GM12878 (cell line): ENCODE results near the gene CSTPP1. TPM values are rescaled to one million over a fixed set of nuclear protein-coding genes. Genes with fewer than 3 reads are reported as not detected.

Experiments used
- BCL11A ChIP-seq: IDR thresholded peaks from 2 replicates; pipeline ENCODE4 v1.6.1; 2011; ENCODE audit warnings: low read depth, low read length
- BCL3 ChIP-seq: IDR thresholded peaks from 2 replicates; pipeline ENCODE4 v1.6.1; 2011; ENCODE audit warnings: borderline replicate concordance, low read depth, mild to moderate bottlenecking, moderate library complexity, low read length; ENCODE audit not compliant: insufficient read depth, poor library complexity, severe bottlenecking
- CBX5 ChIP-seq: sonication (generic); IDR thresholded peaks from 2 replicates; pipeline ENCODE4 v1.6.1; 2016; ENCODE audit warnings: low read depth, moderate library complexity, mild to moderate bottlenecking, inconsistent platforms
- FOXM1 ChIP-seq: IDR thresholded peaks from 2 replicates; pipeline ENCODE4 v1.6.1; 2012; ENCODE audit warnings: low read depth, mild to moderate bottlenecking, inconsistent platforms, low read length, moderate library complexity
- MXI1 ChIP-seq: fragments of 150-350 bp; IDR thresholded peaks from 2 replicates; pipeline ENCODE4 v1.6.1; 2011; ENCODE audit warnings: low read depth, mild to moderate bottlenecking, inconsistent platforms, low read length, improper control_type of control experiment
- MYC ChIP-seq: IDR thresholded peaks from 2 replicates; pipeline ENCODE4 v1.6.1; 2011; ENCODE audit warnings: mild to moderate bottlenecking, low read length, moderate library complexity, inconsistent platforms; ENCODE audit not compliant: insufficient read depth, insufficient replicate concordance, insufficient read length, severe bottlenecking
- NR2C1 ChIP-seq: fragments of 450-650 bp; IDR thresholded peaks from 2 replicates; pipeline ENCODE4 v1.6.1; 2017; ENCODE audit warnings: antibody characterized with exemption, mild to moderate bottlenecking, moderate library complexity
- SKIL ChIP-seq: fragments of 450-650 bp; IDR thresholded peaks from 2 replicates; pipeline ENCODE4 v1.6.1; 2017; ENCODE audit warnings: mild to moderate bottlenecking, low read depth, inconsistent platforms; ENCODE audit not compliant: poor library complexity, severe bottlenecking
- TAF1 ChIP-seq: IDR thresholded peaks from 2 replicates; pipeline ENCODE4 v1.6.1; 2011; ENCODE audit warnings: mild to moderate bottlenecking, low read depth, low read length, borderline replicate concordance
- TCF3 ChIP-seq: IDR thresholded peaks from 2 replicates; pipeline ENCODE4 v1.6.1; 2012; ENCODE audit warnings: low read depth, mild to moderate bottlenecking, low read length, borderline replicate concordance; ENCODE audit not compliant: insufficient read depth
- USF1 ChIP-seq: IDR thresholded peaks from 2 replicates; pipeline ENCODE4 v1.6.1; 2011; ENCODE audit warnings: borderline replicate concordance, low read depth, mild to moderate bottlenecking, moderate library complexity, mixed read lengths, low read length; ENCODE audit not compliant: insufficient read depth; ENCODE audit errors: extremely low read length
- polyA plus RNA-seq, 11 experiments: library from polyadenylated mRNA; depleted of rRNA in 4 of 11; unstranded in 6 of 11; stranded (reverse) in 5 of 11; fragments of >200 nt; fragmentation: Nextera tagmentation in 4 of 11; fragmentation: Illumina TruSeq in 1 of 11; extraction: Ambion mirVana in 4 of 11; extraction: Trizol in 1 of 11; gene quantifications; 1 replicate in 1 of 11; 2 replicates in 10 of 11; pipeline versions ENCODE4 v1.2.1 to v1.2.3, GENCODE V29; 2011 to 2016; ENCODE audit warnings: inconsistent platforms in 2 of 11, missing spikeins in 2 of 11, low read depth in 1 of 11
- total RNA-seq, 4 experiments: library from RNA; depleted of rRNA in 3 of 4; stranded (reverse); fragments of >200 nt in 3 of 4; fragmentation: Illumina TruSeq in 1 of 4; extraction: Trizol in 1 of 4; gene quantifications; 2 replicates each; pipeline versions ENCODE4 v1.2.1 to v1.2.3, GENCODE V29; 2013 to 2021
- TF ChIP-seq, protein P1 (sequence below): fragments of 450-650 bp; IDR thresholded peaks from 2 replicates; pipeline ENCODE4 v1.6.1; 2017; ENCODE audit warnings: antibody characterized with exemption, mild to moderate bottlenecking, moderate library complexity

CSTPP1 gene
- total and polyA plus RNA-seq, 10 of the 15 experiments (the other 5 are each of a cell fraction or from before 2014, with no cell fraction given): 7.1 to 23.4 (median 17.5) TPM

- no peak for TF ChIP-seq NR2C1
- no peak for TF ChIP-seq TAF1
- TF ChIP-seq CBX5: no peak
- TF ChIP-seq SKIL: no peak
- TF ChIP-seq BCL11A: no peak
- no peak for TF ChIP-seq USF1
- no peak for TF ChIP-seq MYC
- no peak for TF ChIP-seq TCF3
- TF ChIP-seq FOXM1: no peak
- TF ChIP-seq MXI1: no peak
- TF ChIP-seq BCL3: no peak
- TF ChIP-seq, protein P1, sequence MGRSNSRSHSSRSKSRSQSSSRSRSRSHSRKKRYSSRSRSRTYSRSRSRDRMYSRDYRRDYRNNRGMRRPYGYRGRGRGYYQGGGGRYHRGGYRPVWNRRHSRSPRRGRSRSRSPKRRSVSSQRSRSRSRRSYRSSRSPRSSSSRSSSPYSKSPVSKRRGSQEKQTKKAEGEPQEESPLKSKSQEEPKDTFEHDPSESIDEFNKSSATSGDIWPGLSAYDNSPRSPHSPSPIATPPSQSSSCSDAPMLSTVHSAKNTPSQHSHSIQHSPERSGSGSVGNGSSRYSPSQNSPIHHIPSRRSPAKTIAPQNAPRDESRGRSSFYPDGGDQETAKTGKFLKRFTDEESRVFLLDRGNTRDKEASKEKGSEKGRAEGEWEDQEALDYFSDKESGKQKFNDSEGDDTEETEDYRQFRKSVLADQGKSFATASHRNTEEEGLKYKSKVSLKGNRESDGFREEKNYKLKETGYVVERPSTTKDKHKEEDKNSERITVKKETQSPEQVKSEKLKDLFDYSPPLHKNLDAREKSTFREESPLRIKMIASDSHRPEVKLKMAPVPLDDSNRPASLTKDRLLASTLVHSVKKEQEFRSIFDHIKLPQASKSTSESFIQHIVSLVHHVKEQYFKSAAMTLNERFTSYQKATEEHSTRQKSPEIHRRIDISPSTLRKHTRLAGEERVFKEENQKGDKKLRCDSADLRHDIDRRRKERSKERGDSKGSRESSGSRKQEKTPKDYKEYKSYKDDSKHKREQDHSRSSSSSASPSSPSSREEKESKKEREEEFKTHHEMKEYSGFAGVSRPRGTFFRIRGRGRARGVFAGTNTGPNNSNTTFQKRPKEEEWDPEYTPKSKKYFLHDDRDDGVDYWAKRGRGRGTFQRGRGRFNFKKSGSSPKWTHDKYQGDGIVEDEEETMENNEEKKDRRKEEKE: no peak
Measured at GRCh38 chr11:47177846-47178245, 241.3 kb downstream of the CSTPP1 start (continued).
